Stimulated activated CD4-positive, alpha-beta T cell treated with anti-CD3 and anti-CD28 coated beads, Interleukin-12 subunit alpha, Interleukin-12 subunit beta, amount 100 ng/mL, for 4 hours (primary cell): ENCODE results near the gene ITPKC.
"Not testable (repeated sequence)": the region's sequence is repeated elsewhere in the genome, so short reads cannot be mapped to it uniquely, and the experiment has no call there.

Experiments used
- DNase-seq: peaks from one replicate; pipeline ENCODE4 v3.0.0-alpha.2; 2020

ITPKC gene

DNA sequence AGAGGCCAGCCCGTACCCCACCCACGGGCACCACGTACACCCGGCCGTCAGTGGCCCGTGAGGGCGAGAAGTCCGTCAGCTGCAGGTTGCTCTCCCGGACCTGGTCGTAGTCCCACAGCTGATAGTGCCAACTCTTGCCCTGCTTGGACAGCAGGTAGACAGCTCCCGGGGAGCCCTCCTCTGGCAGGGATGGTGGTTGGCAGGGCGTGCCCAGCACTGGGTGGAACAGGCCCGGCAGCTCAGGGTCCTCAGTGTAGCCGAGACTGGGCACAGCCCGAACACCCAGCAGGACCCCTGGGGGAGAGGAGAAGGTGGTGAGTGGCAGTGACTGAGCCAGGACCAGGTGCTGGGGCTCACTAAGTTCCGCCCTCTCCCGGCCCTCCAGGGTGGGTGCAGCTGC, 25.6 kb downstream of the ITPKC start:
- DNase-seq, result no peak

- no peak for DNase-seq
Measured at GRCh38 chr19:40742886-40743285, 26.0 kb downstream of the ITPKC start.

DNA sequence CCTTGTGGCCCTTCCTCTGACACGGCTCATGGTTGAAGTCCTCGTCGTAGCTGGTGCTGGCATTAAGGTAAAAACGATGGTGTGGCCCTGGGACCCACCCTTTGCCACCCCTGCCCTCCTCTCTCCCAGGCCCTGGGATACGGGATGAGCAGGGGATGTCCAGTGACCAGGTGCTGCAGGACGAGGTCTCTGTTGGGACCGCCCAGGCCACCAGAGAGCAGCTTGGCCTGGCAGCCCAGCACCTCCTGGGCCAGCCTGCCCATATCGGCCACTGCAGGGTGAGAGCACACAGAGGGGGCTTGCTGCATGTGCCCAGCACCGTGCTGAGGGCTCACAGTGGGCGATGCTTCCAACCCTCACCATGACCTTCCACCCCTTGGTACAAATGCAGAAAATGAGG, 27.0 kb downstream of the ITPKC start:
- no peak for DNase-seq

- no peak for DNase-seq
Measured at GRCh38 chr19:40744554-40745401, 27.9 kb downstream of the ITPKC start.

- DNase-seq, result no peak
Measured at GRCh38 chr19:40745402-40745780, 28.5 kb downstream of the ITPKC start.

DNA sequence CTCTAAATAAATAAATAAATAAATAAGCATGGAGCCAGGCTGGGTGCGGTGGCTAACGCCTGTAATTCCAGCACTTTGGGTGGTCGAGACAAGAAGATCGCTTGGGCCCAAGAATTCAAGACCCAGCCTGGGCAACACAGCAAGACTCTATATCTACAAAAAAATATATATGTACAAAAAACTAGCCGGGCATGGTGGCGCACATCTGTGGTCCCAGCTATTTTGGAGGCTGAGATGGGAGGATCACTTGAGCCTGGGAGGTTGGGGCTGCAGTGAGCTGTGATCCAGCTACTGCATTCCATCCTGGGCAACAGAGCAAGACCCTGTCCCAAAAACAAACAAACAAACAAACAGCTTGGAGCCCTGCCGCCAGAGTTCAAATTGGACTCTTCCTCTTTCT, 30.6 kb downstream of the ITPKC start:
- DNase-seq, result no peak

DNA sequence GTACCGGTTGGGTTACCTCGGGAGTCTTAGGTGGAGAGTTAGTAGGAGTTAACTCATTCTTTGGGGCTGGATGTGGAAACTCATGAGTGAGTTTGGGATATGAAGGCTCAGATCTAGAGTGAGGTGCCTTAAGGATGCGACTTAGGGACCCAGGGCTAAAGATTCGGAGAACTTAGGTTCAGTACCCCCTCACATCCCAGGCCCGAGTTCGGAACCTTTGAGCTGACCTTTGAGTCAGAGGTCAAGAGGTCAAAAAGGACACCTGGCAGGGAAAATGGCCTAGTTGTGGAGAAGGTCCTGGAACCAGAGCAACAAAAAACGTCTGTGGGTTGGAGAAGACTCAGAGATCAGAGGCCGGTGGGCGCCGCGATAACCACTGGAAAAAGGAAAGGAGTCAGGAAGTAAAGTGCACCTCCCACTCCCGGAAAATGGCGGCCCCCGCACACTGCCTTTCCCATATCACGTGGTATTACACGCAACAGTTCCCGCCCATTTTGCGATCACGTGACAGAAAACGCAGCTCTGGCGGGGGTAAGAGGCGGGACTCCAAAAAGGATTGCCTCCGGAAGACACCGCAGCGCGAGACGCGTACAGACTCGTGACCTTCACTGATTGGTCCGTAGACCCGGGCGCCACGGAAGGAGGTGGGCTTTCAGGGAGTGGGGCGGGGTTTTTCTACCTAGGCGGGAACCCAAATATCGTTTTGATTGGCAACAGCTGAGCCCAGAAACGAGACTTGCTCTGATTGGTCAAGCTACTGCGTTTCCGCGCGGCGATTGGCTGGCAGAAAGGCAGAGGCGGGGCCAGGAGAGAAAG, 33.4 kb downstream of the ITPKC start, which contains the start of gene ACTMAP:
Gene ACTMAP, minus strand, starts transcription at position 420 of the 816 bp plus-strand sequence. CDS start 674 bp downstream, outside the sequence.
- DNase-seq, result peak; percentile 98

DNA sequence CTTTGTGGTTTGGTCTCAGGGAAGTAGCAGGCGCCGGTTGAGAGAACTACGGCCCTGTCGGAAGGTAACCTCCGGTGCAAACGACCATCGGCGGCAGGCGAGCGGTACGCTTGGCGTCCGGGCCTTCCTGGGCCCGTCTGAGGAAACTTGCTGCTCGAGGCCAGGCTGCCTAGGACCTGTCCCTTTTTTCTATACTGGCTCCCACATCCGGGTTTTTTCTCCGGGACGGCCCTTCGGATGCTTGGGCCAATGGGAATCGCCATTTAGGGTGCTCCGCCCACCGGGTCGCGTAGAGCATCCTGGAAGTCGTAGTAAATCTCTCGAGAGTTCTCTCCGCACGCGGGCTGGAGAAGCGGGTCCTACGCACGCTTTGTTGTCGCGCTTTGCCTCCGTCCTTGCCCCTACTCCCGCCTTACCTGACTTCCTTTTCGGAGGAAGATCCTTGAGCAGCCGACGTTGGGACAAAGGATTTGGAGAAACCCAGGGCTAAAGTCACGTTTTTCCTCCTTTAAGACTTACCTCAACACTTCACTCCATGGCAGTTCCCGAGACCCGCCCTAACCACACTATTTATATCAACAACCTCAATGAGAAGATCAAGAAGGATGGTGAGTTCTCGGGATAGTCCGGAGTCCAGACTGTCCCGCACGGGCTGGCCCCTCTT, 34.1 kb downstream of the ITPKC start, which contains the start of gene SNRPA:
Gene SNRPA, plus strand, starts transcription at position 330 of the 664 bp plus-strand sequence. Its CDS starts 206 bp downstream, at position 536.
- DNase-seq, result peak; percentile 90

- no peak for DNase-seq
Measured at GRCh38 chr19:40752257-40752781, 35.4 kb downstream of the ITPKC start.

DNA sequence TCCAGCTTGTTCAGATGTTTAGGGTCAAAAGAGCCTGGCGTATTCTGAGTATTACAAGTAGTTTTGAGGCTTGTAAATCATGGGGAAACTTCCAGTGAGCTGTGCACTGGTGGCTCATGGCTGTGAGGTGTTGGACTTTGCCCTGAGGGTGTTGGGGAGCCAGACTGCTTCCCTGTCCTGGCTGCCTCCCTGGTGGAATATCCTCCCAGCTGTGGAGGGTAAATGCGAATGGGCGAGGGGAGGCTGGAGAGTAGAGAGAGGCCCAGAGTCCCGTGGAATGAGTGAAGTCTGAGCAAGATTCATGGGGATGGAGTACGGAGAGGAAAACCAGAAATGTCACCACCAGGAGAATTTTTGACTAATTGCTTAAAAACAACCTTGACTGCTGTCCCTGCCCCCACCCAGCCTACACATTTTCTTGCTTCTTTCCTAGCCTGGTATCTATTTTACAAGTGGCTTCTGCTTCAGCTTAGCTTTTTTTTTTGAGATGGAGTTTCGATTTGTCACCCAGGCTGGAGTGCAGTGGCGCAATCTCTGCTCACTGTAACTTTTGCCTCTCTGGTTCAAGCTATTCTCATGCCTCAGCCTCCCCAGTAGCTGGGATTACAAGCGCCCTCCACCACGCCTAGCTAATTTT, 37.8 kb downstream of the ITPKC start:
- DNase-seq, result peak; percentile 58

DNA sequence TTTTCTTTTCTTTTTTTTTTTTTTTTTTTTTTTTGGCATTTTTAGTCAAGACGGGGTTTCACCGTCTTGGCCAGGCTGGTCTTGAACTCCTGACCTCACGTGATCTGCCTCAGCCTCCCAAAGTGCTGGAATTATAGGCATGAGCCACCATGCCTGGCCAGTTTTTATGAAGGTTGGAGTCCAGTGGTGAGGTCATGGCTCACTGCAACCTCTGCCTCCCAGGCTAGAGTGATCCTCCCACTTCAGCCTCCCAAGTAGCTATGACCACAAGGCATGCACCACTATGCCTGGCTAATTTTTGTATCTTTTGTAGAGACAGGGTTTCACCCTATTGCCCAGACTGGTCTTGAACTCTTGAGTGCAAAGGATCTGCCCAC, 38.3 kb downstream of the ITPKC start:
- DNase-seq, result no peak

GRCh38 chr19:40755791-40756190, 38.9 kb downstream of the ITPKC start:
- no peak for DNase-seq

DNA sequence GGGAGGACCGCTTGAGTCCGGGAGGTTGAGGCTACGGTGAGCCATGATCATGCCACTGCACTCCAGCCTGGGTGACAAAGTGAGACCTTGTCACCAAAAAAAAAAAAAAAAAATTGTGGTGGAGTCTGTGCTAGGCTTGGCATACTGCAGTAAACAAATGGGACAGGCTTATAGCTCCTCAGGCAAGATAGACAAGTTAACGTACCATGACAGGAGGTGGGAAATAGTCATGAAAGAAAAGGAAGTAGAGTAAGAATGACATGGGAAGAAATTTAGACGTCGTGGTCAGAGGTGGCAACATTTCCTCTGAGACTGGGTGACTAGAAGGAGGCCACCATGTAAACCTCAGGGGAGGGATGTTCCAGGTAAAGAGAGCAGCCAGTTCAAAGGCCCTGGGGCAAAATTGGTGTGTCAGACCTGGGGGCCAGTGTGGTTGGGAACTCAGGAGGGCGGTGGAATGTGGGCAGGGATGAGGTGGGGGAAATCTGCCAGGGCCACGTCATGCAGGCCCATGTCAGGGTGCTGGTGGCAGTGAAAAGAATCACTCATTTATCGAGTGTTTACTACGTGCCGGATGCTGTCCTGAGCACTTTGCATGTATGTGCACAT, 39.7 kb downstream of the ITPKC start:
- peak; percentile 15 for DNase-seq

GRCh38 chr19:40758491-40758890, 41.6 kb downstream of the ITPKC start:
- no peak for DNase-seq

GRCh38 chr19:40759352-40759751, 42.4 kb downstream of the ITPKC start:
- DNase-seq, result no peak

DNA sequence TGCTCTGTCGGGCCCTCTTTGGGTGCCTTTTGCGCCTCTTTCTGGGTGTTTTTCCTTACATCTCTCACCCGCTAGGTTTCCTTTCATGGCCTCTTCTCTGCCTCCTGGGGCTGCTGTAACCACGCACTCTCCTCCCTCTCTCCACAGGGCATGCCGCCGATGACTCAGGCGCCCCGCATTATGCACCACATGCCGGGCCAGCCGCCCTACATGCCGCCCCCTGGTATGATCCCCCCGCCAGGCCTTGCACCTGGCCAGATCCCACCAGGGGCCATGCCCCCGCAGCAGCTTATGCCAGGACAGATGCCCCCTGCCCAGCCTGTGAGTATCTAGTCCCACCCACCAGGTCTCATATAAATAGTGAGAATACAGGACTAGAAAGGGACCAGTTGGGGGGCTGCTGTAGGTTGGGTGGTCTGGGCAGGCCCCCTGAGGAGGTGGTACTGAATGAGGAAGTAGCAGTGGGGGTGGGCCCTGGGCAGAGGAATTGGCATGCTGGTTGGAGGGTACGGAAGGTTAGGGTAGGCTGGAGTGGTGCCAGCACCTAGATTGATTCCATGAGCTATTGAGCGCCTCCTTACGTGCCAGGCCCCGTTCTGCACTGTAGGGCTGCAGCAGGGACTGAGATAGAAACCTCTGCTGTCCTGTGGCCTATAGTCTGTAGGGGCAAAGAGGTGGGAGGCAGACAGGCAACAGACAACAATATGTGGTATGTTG, 46.0 kb downstream of the ITPKC start:
- DNase-seq, result no peak

DNA sequence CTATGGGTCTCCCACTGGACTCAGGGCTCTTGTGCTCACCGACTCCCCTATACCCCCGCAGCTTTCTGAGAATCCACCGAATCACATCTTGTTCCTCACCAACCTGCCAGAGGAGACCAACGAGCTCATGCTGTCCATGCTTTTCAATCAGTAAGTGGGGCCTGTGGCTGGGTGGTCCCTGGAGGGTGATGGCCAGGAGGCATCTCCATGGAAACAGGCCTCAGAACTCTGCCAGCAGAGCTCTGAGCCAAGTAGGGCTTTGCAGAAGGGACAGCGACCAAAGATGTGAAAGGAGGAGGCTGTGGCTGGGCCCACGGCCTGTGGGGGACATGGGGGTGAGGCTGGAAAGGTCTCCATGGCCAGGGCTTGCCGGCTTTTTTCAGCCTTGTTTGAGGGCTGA, 46.6 kb downstream of the ITPKC start:
- no peak for DNase-seq

DNA sequence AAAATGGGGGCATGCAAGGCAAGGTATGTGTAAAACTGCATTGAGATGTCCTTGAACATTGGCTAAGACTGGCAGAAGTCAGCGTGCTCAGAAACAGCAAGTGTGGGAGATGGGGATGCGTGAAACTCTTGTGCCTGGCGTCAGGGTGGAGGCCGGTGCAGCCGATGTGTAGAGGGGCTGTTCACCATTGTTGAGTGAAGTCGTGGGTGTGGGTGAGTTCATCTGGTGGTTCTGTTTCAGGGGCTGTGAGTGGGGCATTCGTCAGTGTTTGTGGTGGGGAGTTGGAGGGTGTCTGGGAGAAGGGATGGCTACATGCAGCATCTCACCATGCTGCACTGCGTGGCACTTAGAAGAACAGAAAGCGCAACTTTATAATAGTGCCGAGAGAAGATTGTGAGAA, 47.1 kb downstream of the ITPKC start:
- DNase-seq, result no peak

DNA sequence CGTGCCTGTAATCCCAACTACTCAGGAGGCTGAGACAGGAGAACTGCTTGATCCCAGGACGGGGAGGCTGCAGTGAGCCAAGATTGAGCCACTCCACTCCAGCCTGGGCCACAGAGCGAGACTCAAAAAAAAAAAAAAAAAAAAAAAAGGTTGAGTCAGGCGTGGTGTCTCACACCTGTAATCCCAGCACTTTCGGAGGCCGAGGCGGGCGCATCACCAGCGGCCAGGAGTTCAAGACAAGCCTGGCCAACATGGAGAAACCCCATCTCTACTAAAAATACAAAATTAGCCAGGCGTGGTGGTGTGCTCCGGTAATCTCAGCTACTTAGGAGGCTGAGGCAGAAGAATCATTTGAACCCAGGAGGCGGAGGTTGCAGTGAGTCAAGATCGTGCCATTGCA, 49.5 kb downstream of the ITPKC start:
- not testable (repeated sequence) for DNase-seq

DNA sequence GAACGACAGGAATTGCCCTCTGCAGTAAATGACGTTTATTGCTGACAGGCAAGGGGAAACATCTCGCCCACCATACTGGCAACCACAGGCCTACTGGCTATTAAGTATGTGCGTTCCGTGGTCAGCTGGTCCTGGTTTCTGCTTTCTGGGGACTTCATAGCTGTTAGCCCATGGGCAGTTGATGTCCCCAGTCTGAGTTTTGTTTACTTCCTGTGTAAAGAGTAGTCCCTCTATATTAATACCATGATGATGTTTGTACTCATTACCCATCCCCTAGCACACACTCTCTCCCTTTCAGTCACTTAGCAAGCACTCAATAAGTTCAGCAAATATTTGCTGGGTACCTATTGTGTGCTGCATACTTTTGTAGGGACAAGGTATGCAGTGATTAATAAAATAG, 52.0 kb downstream of the ITPKC start:
- no peak for DNase-seq

GRCh38 chr19:40771101-40771862, 54.4 kb downstream of the ITPKC start:
- DNase-seq, result not testable (repeated sequence)
